ENCODE measurements around the gene KLHL26.

GRCh38 chr19:18672606-18673337, 35.9 kb downstream of the KLHL26 start:
- TF ChIP-seq EZH2phosphoT487 (IDR thresholded peaks at IDR 0.05; ENCODE audit: low read depth) (no peak), CTCF (IDR thresholded peaks at IDR 0.05; ENCODE audit: low read depth, low read length) (peak; percentile 35; the same call in 1 of the 2 replicates)
